Esophagus muscularis mucosa (tissue), 4 donors: ENCODE measurements around the gene BTF3.

Experiments used
- CTCF ChIP-seq, 3 experiments: fragments of 200-600 bp in 2 of 3; fragments of 450-650 bp in 1 of 3; sonication (generic) in 2 of 3; IDR thresholded peaks; one replicate each; pipeline ENCODE4 v1.5.1; 2017 to 2019; ENCODE audit warnings: antibody characterized with exemption in 3 of 3, mild to moderate bottlenecking in 2 of 3, moderate library complexity in 1 of 3
- EP300 ChIP-seq: sonication (generic); formaldehyde crosslinking; IDR thresholded peaks from one replicate; pipeline ENCODE4 v1.6.1; 2017; ENCODE audit warnings: antibody characterized with exemption
- POLR2A ChIP-seq: fragments of 450-650 bp; IDR thresholded peaks from one replicate; pipeline ENCODE4 v1.6.1; 2017; ENCODE audit warnings: antibody characterized with exemption, moderate library complexity, mild to moderate bottlenecking, low read depth
- POLR2AphosphoS5 ChIP-seq, 2 donors: sonication (generic); formaldehyde crosslinking; IDR thresholded peaks; one replicate each; pipeline ENCODE4 v1.6.1; 2017; ENCODE audit warnings: antibody characterized with exemption in 2 of 2

- no peak for TF ChIP-seq CTCF (IDR thresholded peaks at IDR 0.05)
- no peak for TF ChIP-seq EP300
- no peak for TF ChIP-seq POLR2AphosphoS5 (IDR thresholded peaks at IDR 0.05)
- TF ChIP-seq POLR2A = no peak
Observed at GRCh38 chr5:73522989-73523388, 24.7 kb downstream of the BTF3 start.
